K562 (cell line): ENCODE measurements around the gene TBXA2R. TPM values are rescaled to one million over a fixed set of nuclear protein-coding genes. Genes with fewer than 3 reads are reported as not detected.

Experiments used
- BRF1 ChIP-seq: IDR thresholded peaks from 3 replicates; pipeline ENCODE4 v1.6.1; 2011; ENCODE audit warnings: borderline replicate concordance, mild to moderate bottlenecking; ENCODE audit not compliant: insufficient read length; ENCODE audit errors: extremely low read depth
- CBX1 ChIP-seq: sonication (generic); IDR thresholded peaks from 2 replicates; pipeline ENCODE4 v1.6.1; 2016; ENCODE audit warnings: antibody characterized with exemption, low read depth, mild to moderate bottlenecking
- CHAMP1 ChIP-seq: fragments of 450-650 bp; IDR thresholded peaks from 2 replicates; pipeline ENCODE4 v1.6.1; 2016; ENCODE audit warnings: mild to moderate bottlenecking
- DLX4 ChIP-seq: fragments of 250-450 bp; sonication (Bioruptor Pico); IDR thresholded peaks from 2 replicates; pipeline ENCODE4 v1.6.1; 2021; ENCODE audit warnings: mild to moderate bottlenecking
- GTF2A2 ChIP-seq: IDR thresholded peaks from 2 replicates; pipeline ENCODE4 v1.6.1; 2016; ENCODE audit warnings: mild to moderate bottlenecking, missing genetic modification characterization, missing compliant biosample characterization
- HDAC2 ChIP-seq: fragments of 450-650 bp; IDR thresholded peaks from 2 replicates; pipeline ENCODE4 v1.6.1; 2016; ENCODE audit warnings: mild to moderate bottlenecking
- HES1 ChIP-seq: fragments of 450-650 bp; IDR thresholded peaks from 2 replicates; pipeline ENCODE4 v1.6.1; 2016; ENCODE audit warnings: low read depth, mild to moderate bottlenecking, moderate library complexity
- HEY1 ChIP-seq: fragments of 250-450 bp; sonication (Bioruptor Pico); IDR thresholded peaks from 2 replicates; pipeline ENCODE4 v1.5.0; 2020; ENCODE audit warnings: mild to moderate bottlenecking, moderate library complexity, borderline replicate concordance
- JUNB ChIP-seq: fragments of 450-650 bp; formaldehyde crosslinking; conservative IDR thresholded peaks from 2 replicates; pipeline ENCODE4 v1.4.0; 2020; ENCODE audit warnings: mild to moderate bottlenecking
- MEF2D ChIP-seq: conservative IDR thresholded peaks from 2 replicates; pipeline ENCODE4 v1.6.1; 2016; ENCODE audit warnings: low read depth, missing genetic modification characterization, missing compliant biosample characterization
- MTA2 ChIP-seq: fragments of 450-650 bp; IDR thresholded peaks from 2 replicates; pipeline ENCODE4 v1.6.1; 2016; ENCODE audit warnings: low read depth
- NFATC3 ChIP-seq: fragments of 450-650 bp; IDR thresholded peaks from 2 replicates; pipeline ENCODE4 v1.6.1; 2017; ENCODE audit warnings: mild to moderate bottlenecking
- OTX1 ChIP-seq: fragments of 450-650 bp; formaldehyde crosslinking; IDR thresholded peaks from 2 replicates; pipeline ENCODE4 v1.4.0; 2022; ENCODE audit warnings: mild to moderate bottlenecking
- PHTF2 ChIP-seq: fragments of 250-450 bp; sonication (Bioruptor Pico); IDR thresholded peaks from 2 replicates; pipeline ENCODE4 v1.5.0; 2021; ENCODE audit warnings: mild to moderate bottlenecking
- POLR2B ChIP-seq: fragments of 450-650 bp; IDR thresholded peaks from 2 replicates; pipeline ENCODE4 v1.6.1; 2018; ENCODE audit warnings: low read depth; ENCODE audit not compliant: partially characterized antibody
- RBBP5 ChIP-seq: fragments of 200-600 bp; sonication (generic); IDR thresholded peaks from 2 replicates; pipeline ENCODE4 v1.6.1; 2012; ENCODE audit warnings: borderline replicate concordance, mild to moderate bottlenecking, low read length, control low read depth, inconsistent platforms; ENCODE audit not compliant: insufficient read depth, poor library complexity, severe bottlenecking
- SMC3 ChIP-seq: conservative IDR thresholded peaks from 2 replicates; pipeline ENCODE4 v1.6.1; 2011; ENCODE audit warnings: low read depth, low read length, improper control_type of control experiment; ENCODE audit not compliant: insufficient read depth
- TAF15 ChIP-seq: fragments of 200-400 bp; formaldehyde crosslinking; IDR thresholded peaks from 2 replicates; pipeline ENCODE4 v1.6.1; 2017; ENCODE audit warnings: mild to moderate bottlenecking, low read depth, low read length, moderate library complexity
- XRCC3 ChIP-seq: fragments of 450-650 bp; IDR thresholded peaks from 2 replicates; pipeline ENCODE4 v1.6.1; 2017; ENCODE audit warnings: mild to moderate bottlenecking, moderate library complexity
- XRCC5 ChIP-seq: fragments of 200-400 bp; formaldehyde crosslinking; IDR thresholded peaks from 2 replicates; pipeline ENCODE4 v1.6.1; 2017; ENCODE audit warnings: low read depth, mild to moderate bottlenecking, low read length
- ZNF316 ChIP-seq: fragments of 450-650 bp; IDR thresholded peaks from 2 replicates; pipeline ENCODE4 v1.6.1; 2016
- ZNF592 ChIP-seq: fragments of 450-650 bp; IDR thresholded peaks from 2 replicates; pipeline ENCODE4 v1.6.1; 2017; ENCODE audit warnings: antibody characterized with exemption, mild to moderate bottlenecking
- polyA plus RNA-seq, 8 experiments: library from polyadenylated mRNA; depleted of rRNA in 4 of 8; stranded (reverse) in 5 of 8; unstranded in 3 of 8; fragments of >200 nt; fragmentation: Nextera tagmentation in 2 of 8; fragmentation: Illumina TruSeq in 1 of 8; extraction: Ambion mirVana in 2 of 8; extraction: Trizol in 1 of 8; gene quantifications; 2 replicates each; pipeline versions ENCODE4 v1.2.1 to v1.2.3, GENCODE V29; 2011 to 2014; ENCODE audit warnings: inconsistent platforms in 1 of 8, missing spikeins in 1 of 8
- total RNA-seq, 7 experiments: library from RNA; depleted of rRNA in 6 of 7; stranded (reverse); fragments of >200 nt in 6 of 7; fragmentation: Illumina TruSeq in 2 of 7; extraction: Trizol in 2 of 7; gene quantifications; 2 replicates each; pipeline versions ENCODE4 v1.2.1 to v1.2.3, GENCODE V29; 2011 to 2021; ENCODE audit warnings: low replicate concordance in 1 of 7

The TBXA2R gene
- total and polyA plus RNA-seq, 9 of the 15 experiments (the other 6 are each of a cell fraction or from before 2014, with no cell fraction given) = 1.5 to 24.0 (median 2.8) TPM

- TF ChIP-seq OTX1 (CRISPR knock-in tag) (no peak), XRCC5 (no peak), CHAMP1 (no peak), POLR2B (no peak), ZNF316 (peak; percentile 81), HEY1 (CRISPR knock-in tag) (no peak), GTF2A2 (tag) (no peak), XRCC3 (no peak), ZNF592 (0 out of 2 replicates have a peak, but pooled peaks have one; percentile 46), SMC3 (no peak), RBBP5 (no peak), MEF2D (0 out of 2 replicates have a peak, but pooled peaks have one; percentile 21), TAF15 (no peak), HES1 (no peak), NFATC3 (peak; percentile 80; the same call in 1 of the 2 replicates), PHTF2 (CRISPR knock-in tag) (no peak), HDAC2 (no peak; the same call in none of the 2 replicates), CBX1 (no peak), BRF1 (no peak), JUNB (CRISPR knock-in tag) (0 out of 2 replicates have a peak, but pooled peaks have one; percentile 34), MTA2 (0 out of 2 replicates have a peak, but pooled peaks have one; percentile 12), DLX4 (CRISPR knock-in tag) (no peak)
These were observed 26.3 kb downstream of the TBXA2R start (continued) for GRCh38 chr19:3580156-3580934.
